Fibroblast of villous mesenchyme (primary cell): ENCODE data around the gene COQ9. TPM values are rescaled to one million over a fixed set of nuclear protein-coding genes. Genes with fewer than 3 reads are reported as not detected.

Experiments
- DNase-seq: peaks from one replicate; pipeline ENCODE4 v3.0.0-alpha.2; 2010; ENCODE audit warnings: low read depth
- H3K4me3 ChIP-seq: 2 replicates; pipeline ENCODE4 v1.5.1; 2011; ENCODE audit warnings: low read depth, mild to moderate bottlenecking, low read length
- total RNA-seq: library from RNA; depleted of rRNA; stranded (reverse); fragments of >200 nt; gene quantifications from 2 replicates; pipeline ENCODE4 v1.2.3, GENCODE V29; 2012
- TF ChIP-seq, protein P1 (sequence below): IDR thresholded peaks from 2 replicates; pipeline ENCODE4 v1.5.1; 2012; ENCODE audit warnings: low read depth, mild to moderate bottlenecking, low read length; ENCODE audit not compliant: insufficient read depth

COQ9 gene
- total RNA-seq, 1 donor, result 44.5 TPM

DNA sequence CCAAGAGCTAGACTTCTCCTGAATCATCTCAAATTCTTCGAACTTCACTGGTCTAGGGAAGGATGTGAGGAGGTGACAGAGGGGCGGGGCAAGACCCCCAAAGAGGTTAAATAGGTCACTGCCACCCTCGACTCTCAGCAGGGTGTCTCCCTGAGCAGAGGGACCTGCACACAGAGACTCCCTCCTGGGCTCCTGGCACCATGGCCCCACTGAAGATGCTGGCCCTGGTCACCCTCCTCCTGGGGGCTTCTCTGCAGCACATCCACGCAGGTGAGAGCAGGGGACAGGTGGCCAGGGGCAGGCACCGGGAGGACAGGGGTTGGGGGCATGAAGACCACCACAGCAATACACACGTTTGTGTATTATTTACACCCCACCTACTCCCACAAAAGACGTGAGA, 33.5 kb upstream of the COQ9 start:
- TF ChIP-seq, protein P1, sequence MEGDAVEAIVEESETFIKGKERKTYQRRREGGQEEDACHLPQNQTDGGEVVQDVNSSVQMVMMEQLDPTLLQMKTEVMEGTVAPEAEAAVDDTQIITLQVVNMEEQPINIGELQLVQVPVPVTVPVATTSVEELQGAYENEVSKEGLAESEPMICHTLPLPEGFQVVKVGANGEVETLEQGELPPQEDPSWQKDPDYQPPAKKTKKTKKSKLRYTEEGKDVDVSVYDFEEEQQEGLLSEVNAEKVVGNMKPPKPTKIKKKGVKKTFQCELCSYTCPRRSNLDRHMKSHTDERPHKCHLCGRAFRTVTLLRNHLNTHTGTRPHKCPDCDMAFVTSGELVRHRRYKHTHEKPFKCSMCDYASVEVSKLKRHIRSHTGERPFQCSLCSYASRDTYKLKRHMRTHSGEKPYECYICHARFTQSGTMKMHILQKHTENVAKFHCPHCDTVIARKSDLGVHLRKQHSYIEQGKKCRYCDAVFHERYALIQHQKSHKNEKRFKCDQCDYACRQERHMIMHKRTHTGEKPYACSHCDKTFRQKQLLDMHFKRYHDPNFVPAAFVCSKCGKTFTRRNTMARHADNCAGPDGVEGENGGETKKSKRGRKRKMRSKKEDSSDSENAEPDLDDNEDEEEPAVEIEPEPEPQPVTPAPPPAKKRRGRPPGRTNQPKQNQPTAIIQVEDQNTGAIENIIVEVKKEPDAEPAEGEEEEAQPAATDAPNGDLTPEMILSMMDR, result no peak
- no peak overlapping the region for H3K4me3 ChIP-seq
- DNase-seq, result no peak

DNA sequence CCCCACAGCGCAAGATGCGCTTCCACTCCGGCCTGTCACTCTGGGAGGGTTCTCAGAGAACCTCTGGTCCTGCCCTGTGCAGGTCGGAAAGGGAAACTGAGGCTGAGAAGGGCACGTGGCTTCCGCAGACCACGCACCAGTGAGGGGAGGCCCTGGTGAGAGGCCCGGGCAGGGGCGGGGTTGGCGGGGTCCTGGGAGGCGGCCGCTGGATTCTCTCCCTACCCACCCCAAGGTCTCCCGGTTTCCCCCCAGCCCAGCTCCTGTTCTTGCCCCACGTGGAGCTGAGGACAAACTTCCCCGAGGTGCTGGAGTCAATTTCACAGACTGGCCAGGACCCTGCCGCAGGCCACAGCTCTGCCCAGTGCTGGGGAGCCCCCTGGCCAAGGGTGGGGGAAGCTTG, 31.2 kb upstream of the COQ9 start:
- TF ChIP-seq, protein P1, result no peak
- H3K4me3 ChIP-seq, result no peak overlapping the region
- no peak for DNase-seq

DNA sequence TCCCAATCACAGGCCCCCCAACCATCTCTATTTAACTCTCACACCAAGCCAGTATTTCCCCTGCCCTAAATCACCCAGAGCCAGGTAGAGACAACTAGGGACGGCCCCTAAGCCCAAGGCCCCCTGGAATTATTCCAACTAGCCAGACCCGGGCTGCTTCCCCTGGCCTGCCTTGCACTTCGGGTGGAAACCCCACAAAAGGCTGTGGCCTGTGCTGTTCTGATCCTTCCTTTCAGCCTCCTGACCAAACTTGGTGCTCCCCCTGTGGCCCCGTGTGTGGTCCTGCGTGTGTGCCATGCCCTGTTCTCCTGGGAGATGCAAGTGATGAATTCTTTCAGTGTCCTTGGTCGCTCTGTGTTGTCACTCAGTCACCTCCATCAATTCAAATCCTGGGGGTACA, 27.8 kb upstream of the COQ9 start:
- TF ChIP-seq, protein P1, result no peak
- no peak for DNase-seq
- no peak overlapping the region for H3K4me3 ChIP-seq

DNA sequence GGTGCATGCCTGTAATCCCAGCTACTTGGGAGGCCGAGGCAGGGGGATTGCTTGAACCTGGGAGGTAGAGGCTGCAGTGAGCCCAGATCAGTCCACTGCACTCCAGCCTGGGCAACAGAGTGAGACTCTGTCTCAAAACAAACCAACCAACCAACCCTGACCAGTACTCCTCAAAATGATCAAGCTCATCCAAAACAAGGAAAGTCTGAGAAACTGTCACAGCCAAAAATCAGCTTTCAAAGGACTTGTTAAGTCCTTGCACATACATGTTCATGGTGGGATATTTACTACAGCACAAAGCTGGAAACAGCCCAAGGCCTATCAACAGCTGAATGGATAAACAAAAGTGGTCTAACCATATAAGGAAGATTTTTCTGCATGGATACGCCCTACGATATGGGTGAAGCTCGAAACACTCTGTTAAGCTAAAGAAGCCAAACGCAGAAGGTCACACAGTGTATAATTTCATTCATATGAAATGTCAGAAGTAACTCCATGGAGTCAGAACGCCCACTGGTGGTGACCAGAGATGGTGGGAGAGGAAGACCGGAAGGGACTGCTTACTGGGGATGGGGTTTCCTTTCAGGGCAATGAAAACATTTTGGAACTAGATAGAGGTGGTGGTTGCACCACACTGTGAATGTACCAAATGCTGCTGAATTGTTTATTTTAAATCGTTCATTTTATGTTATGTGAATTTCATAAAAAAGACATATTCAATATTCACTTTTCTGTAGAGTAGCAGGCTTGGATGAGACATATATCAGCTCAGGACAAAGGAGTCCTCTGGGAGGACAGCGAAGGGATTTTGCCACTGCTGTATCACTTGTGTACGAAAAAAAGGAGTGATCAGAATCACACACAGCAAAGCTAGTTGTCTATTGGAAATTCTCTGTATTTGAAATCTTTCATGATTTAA, 25.0 kb upstream of the COQ9 start:
- DNase-seq, result peak; percentile 75
- TF ChIP-seq, protein P1, result peak; percentile 87
- H3K4me3 ChIP-seq, result no peak overlapping the region

- no peak overlapping the region for H3K4me3 ChIP-seq
- TF ChIP-seq, protein P1, result no peak
- DNase-seq, result no peak
These were observed 24.1 kb upstream of the COQ9 start for GRCh38 chr16:57423152-57423551.

GRCh38 chr16:57424583-57424982, 22.7 kb upstream of the COQ9 start:
- no peak overlapping the region for H3K4me3 ChIP-seq
- TF ChIP-seq, protein P1, result no peak
- no peak for DNase-seq
